RPMI7951 (cell line): ENCODE results near the gene TEAD2. TPM values are rescaled to one million over a fixed set of nuclear protein-coding genes. Genes with fewer than 3 reads are reported as not detected.
A peak's percentile ranks its signal among the peaks of the same experiment; 100 is the strongest.

Source experiments
- DNase-seq: peaks from one replicate; pipeline ENCODE4 v3.0.0-alpha.2; 2012; ENCODE audit warnings: low read depth
- total RNA-seq: library from RNA; depleted of rRNA; stranded (reverse); fragments of >200 nt; shearing (Covaris generic); gene quantifications from 2 replicates; pipeline ENCODE4 v1.2.3, GENCODE V29; 2014; rRNA removed

Gene TEAD2
- 34.2 and 36.4 TPM in 2 replicates for total RNA-seq

GRCh38 chr19:49362048-49362928 is at the start of gene TEAD2:
TEAD2 (minus strand) TSS chr19:49362416; CDS start chr19:49360075, 2,341 bp downstream.
- peak; percentile 63 for DNase-seq

- DNase-seq = no peak
These were observed 49.6 kb upstream of the TEAD2 start for GRCh38 chr19:49411681-49412326.

GRCh38 chr19:49409441-49410029 is 47.3 kb upstream of the TEAD2 start:
- DNase-seq = no peak

- peak; percentile 24 for DNase-seq
These were observed 46.7 kb upstream of the TEAD2 start for GRCh38 chr19:49408816-49409440.

- DNase-seq = no peak
These were observed 45.3 kb upstream of the TEAD2 start for GRCh38 chr19:49407482-49408015.

GRCh38 chr19:49407079-49407478 is 44.9 kb upstream of the TEAD2 start:
- DNase-seq = no peak

GRCh38 chr19:49403404-49404187 is 41.4 kb upstream of the TEAD2 start:
- DNase-seq = no peak

- no peak for DNase-seq
These were observed 37.8 kb upstream of the TEAD2 start for GRCh38 chr19:49400029-49400428.

- no peak for DNase-seq
These were observed 36.7 kb upstream of the TEAD2 start for GRCh38 chr19:49398931-49399330.

- no peak for DNase-seq
These were observed 35.9 kb upstream of the TEAD2 start for GRCh38 chr19:49398001-49398615.

- no peak for DNase-seq
These were observed 34.7 kb upstream of the TEAD2 start for GRCh38 chr19:49396738-49397505.

- DNase-seq = no peak
These were observed 33.6 kb upstream of the TEAD2 start for GRCh38 chr19:49395581-49396407.

GRCh38 chr19:49393881-49394280 is 31.7 kb upstream of the TEAD2 start:
- DNase-seq = no peak

- peak; percentile 72 for DNase-seq
These were observed 29.6 kb upstream of the TEAD2 start for GRCh38 chr19:49391581-49392399.

GRCh38 chr19:49390929-49391359 is 28.7 kb upstream of the TEAD2 start:
- DNase-seq = no peak

- DNase-seq = no peak
These were observed 28.1 kb upstream of the TEAD2 start for GRCh38 chr19:49390131-49390928.

- no peak for DNase-seq
These were observed 27.2 kb upstream of the TEAD2 start for GRCh38 chr19:49389406-49389805.
